Ovary (tissue), 3 donors: ENCODE measurements around the gene MED27.

ENCODE experiments used
- POLR2A ChIP-seq: fragments of 450-650 bp; IDR thresholded peaks from one replicate; pipeline ENCODE4 v1.6.1; 2017; ENCODE audit warnings: antibody characterized with exemption, mild to moderate bottlenecking, moderate library complexity
- TF ChIP-seq, protein P1 (sequence below), 3 donors: fragments of 450-650 bp in 2 of 3; fragments of 200-600 bp in 1 of 3; IDR thresholded peaks; one replicate each; pipeline versions ENCODE4 v1.5.1 to v1.8.0; 2016 to 2022; ENCODE audit warnings: antibody characterized with exemption in 3 of 3, mild to moderate bottlenecking in 1 of 3
- donor health status: DM: no; HTN: no; CAD: no.

DNA sequence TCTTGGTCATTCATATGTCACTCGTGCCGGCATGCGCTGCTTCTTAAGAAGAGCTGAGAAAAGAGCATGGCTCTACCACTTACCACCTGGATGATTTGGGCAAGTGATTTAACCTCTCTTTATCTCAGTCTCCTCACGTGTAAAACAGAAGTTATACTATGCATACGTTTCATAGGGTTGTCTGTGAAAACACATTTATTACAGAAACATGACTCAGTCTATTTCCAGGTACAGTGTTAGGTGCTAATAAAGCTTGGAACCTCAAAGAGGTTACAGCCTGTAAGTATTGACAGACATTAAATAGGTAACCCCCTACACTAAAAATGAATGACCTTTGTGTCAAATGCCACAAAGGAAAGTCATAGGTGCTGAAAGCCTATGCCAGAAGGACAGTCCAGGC is 43.1 kb downstream of the MED27 start:
- TF ChIP-seq, protein P1, sequence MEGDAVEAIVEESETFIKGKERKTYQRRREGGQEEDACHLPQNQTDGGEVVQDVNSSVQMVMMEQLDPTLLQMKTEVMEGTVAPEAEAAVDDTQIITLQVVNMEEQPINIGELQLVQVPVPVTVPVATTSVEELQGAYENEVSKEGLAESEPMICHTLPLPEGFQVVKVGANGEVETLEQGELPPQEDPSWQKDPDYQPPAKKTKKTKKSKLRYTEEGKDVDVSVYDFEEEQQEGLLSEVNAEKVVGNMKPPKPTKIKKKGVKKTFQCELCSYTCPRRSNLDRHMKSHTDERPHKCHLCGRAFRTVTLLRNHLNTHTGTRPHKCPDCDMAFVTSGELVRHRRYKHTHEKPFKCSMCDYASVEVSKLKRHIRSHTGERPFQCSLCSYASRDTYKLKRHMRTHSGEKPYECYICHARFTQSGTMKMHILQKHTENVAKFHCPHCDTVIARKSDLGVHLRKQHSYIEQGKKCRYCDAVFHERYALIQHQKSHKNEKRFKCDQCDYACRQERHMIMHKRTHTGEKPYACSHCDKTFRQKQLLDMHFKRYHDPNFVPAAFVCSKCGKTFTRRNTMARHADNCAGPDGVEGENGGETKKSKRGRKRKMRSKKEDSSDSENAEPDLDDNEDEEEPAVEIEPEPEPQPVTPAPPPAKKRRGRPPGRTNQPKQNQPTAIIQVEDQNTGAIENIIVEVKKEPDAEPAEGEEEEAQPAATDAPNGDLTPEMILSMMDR (IDR thresholded peaks at IDR 0.05) = no peak
- no peak for TF ChIP-seq POLR2A
